NCI-H748 treated with DMSO at 0.1 percent for 48 hours (cell line): ENCODE results near the gene PTEN.
A peak's percentile ranks its signal among the peaks of the same experiment; 100 is the strongest.
"Not testable (repeated sequence)": the region's sequence is repeated elsewhere in the genome, so short reads cannot be mapped to it uniquely, and the experiment has no call there.

Experiments
- DNase-seq: peaks from one replicate; lab custom pipeline; 2025; lab: John Stamatoyannopoulos, UW

PTEN gene

GRCh38 chr10:87869773-87870551, 6.5 kb downstream of the PTEN start:
- no peak for DNase-seq

- no peak for DNase-seq
Observed at GRCh38 chr10:87872828-87873227, 9.4 kb downstream of the PTEN start.

- no peak for DNase-seq
Observed at GRCh38 chr10:87873656-87874055, 10.2 kb downstream of the PTEN start.

GRCh38 chr10:87875929-87876571, 12.6 kb downstream of the PTEN start:
- DNase-seq, result no peak

GRCh38 chr10:87878664-87879459, 15.4 kb downstream of the PTEN start:
- no peak for DNase-seq

GRCh38 chr10:87880336-87880735, 16.9 kb downstream of the PTEN start:
- no peak for DNase-seq

- not testable (repeated sequence) for DNase-seq
Observed at GRCh38 chr10:87881373-87882059, 18.1 kb downstream of the PTEN start.

GRCh38 chr10:87882555-87883294, 19.3 kb downstream of the PTEN start:
- DNase-seq, result no peak

- DNase-seq, result no peak
Observed at GRCh38 chr10:87886635-87887034, 23.2 kb downstream of the PTEN start.

GRCh38 chr10:87887146-87887545, 23.7 kb downstream of the PTEN start:
- no peak for DNase-seq

- no peak for DNase-seq
Observed at GRCh38 chr10:87887548-87888289, 24.3 kb downstream of the PTEN start.

GRCh38 chr10:87895430-87895829, 32.0 kb downstream of the PTEN start:
- no peak for DNase-seq

GRCh38 chr10:87896216-87896615, 32.8 kb downstream of the PTEN start:
- DNase-seq, result peak; percentile 41

- DNase-seq, result not testable (repeated sequence)
Observed at GRCh38 chr10:87897957-87898356, 34.5 kb downstream of the PTEN start.

- not testable (repeated sequence) for DNase-seq
Observed at GRCh38 chr10:87903396-87903795, 40.0 kb downstream of the PTEN start.

GRCh38 chr10:87913156-87913921, 49.9 kb downstream of the PTEN start:
- DNase-seq, result no peak

- no peak for DNase-seq
Observed at GRCh38 chr10:87915406-87915805, 52.0 kb downstream of the PTEN start.

GRCh38 chr10:87915989-87916388, 52.6 kb downstream of the PTEN start:
- no peak for DNase-seq

GRCh38 chr10:87916515-87916914, 53.1 kb downstream of the PTEN start:
- DNase-seq, result no peak

- no peak for DNase-seq
Observed at GRCh38 chr10:87918254-87918859, 54.9 kb downstream of the PTEN start.
